EH (cell line): ENCODE data around the gene TSPAN18.
A peak's percentile ranks its signal among the peaks of the same experiment; 100 is the strongest.

Experiments used
- DNase-seq: peaks from one replicate; pipeline ENCODE4 v3.0.0-alpha.2; 2015; ENCODE audit warnings: low read depth

TSPAN18 gene

GRCh38 chr11:44759743-44760476 is 33.1 kb downstream of the TSPAN18 start:
- DNase-seq: no peak

- DNase-seq: no peak
Observed at GRCh38 chr11:44760477-44760872, 33.7 kb downstream of the TSPAN18 start.

GRCh38 chr11:44760917-44761550 is 34.3 kb downstream of the TSPAN18 start:
- peak; percentile 86 for DNase-seq

DNA sequence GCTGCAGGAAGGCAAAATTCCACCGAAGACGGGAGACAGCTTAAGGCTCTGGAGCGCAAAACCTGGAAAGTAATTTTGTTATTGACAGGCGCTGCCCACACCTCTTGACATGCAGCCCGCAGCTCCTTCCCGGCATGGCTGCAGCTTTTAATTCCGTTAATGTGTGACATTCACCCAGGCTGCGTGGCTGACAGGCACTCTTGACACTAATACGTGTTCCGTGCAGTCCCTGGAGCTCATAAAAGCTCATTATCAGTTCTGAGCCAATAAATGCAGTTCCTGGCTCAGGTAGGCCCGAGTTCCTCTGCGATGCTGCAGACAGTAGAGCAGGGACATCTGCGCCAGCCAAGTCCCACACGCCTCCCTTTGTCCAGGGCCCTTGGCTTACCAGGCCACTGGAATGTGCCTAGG is 34.8 kb downstream of the TSPAN18 start:
- no peak for DNase-seq

- peak; percentile 37 for DNase-seq
Observed at GRCh38 chr11:44763121-44763820, 36.5 kb downstream of the TSPAN18 start.

GRCh38 chr11:44764583-44764982 is 37.8 kb downstream of the TSPAN18 start:
- no peak for DNase-seq

GRCh38 chr11:44765026-44765595 is 38.3 kb downstream of the TSPAN18 start:
- no peak for DNase-seq

DNA sequence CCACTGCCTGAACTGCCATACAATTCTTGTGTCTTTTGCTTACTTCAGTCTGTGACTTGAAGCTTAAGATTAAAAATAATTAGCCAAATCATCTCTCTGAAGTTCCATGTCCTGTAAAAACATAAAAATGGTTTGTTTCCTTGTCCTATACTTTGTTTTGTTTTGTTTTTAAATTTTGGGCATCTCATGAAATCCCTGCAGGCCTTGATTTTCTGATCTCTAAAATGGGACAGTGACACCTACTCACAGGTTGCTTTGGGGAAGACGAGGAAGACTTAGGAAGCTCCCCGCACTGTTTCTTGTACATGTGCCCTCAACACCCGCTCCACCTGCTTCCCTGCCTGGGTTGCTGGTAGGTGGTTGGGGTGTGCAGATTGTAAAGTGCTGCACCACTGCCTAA is 38.9 kb downstream of the TSPAN18 start:
- no peak for DNase-seq

DNA sequence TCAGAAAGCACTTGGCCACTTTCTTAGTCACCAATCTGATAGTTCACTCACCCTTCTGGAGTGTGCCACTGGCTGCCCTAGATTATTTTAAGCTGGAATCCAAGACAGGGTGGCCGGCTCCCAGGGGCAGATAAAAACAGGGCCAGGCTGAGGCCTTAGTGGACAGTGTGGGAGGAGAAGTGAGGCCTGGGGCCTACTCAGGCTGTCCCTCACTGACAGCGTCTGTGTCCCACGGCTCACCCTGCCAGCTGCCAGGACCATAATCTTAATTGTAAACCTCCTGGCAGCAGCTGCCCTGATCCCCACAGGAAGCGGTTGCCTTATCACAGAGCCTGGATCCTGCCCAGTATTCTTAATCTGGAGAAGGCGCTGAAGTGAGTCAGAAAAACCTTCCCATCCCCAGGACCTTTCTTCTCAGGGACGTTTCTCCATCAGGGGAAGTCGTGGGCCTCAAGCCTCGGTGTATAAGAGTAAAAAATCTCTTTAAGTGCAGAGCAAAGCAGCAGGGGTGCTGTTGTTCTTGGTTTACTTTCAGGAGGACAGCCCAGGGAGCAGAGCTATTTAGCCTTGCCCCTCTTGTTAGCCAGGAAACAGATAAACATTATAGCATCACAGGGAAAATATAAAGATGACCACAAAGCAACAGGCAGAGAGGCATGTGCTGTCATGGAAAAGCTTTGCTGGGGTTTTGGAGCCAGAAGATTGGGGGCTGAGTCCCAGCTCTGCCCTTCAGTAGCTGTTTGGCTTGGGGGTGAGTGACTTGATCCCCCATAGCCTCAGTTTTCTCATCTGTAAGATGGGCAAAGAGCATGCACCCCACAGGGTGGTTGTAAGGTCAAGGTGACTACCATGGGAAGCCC is 39.6 kb downstream of the TSPAN18 start:
- DNase-seq: peak; percentile 90

DNA sequence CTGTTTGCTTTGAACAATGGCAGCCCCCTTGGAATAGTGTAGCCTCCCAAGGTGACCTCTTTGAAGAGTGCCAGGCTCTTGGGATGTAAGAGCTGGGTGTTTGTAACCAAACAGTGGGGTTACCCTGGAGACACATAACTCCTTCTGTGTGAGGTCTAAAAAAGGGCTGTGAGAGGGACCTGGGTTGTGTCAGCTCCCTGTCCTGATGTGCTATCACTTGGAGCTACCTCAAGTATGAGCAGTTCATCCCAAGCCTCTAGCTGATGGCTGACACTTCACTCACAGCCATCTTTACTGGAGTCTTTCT is 40.2 kb downstream of the TSPAN18 start:
- peak; percentile 57 for DNase-seq

- DNase-seq: peak; percentile 76
Observed at GRCh38 chr11:44767421-44767820, 40.7 kb downstream of the TSPAN18 start.

- DNase-seq: no peak
Observed at GRCh38 chr11:44770401-44770800, 43.6 kb downstream of the TSPAN18 start.

DNA sequence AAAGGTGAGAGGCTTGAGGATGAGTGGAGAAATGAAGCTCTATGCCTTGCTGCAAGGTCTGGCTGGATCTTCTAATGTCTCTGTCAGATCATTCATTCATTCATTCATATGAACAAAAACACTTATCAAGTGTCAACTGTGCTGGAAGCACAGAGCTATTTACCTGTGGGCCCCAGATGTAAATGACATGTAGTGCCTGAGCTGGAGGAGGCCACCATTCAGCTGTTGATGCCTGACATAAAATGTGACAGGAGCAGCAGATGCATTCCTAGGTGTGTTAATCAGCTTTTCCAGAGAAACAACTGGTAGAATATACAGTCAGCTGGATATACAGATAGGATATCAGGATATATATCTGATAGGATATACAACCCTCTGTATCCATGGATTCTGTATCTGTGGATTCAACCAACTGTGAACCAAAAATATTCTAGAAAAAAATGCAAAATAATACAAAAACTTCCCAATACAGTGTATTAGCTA is 44.5 kb downstream of the TSPAN18 start:
- DNase-seq: no peak

- DNase-seq: no peak
Observed at GRCh38 chr11:44771841-44772240, 45.1 kb downstream of the TSPAN18 start.

- no peak for DNase-seq
Observed at GRCh38 chr11:44773351-44773965, 46.7 kb downstream of the TSPAN18 start.

DNA sequence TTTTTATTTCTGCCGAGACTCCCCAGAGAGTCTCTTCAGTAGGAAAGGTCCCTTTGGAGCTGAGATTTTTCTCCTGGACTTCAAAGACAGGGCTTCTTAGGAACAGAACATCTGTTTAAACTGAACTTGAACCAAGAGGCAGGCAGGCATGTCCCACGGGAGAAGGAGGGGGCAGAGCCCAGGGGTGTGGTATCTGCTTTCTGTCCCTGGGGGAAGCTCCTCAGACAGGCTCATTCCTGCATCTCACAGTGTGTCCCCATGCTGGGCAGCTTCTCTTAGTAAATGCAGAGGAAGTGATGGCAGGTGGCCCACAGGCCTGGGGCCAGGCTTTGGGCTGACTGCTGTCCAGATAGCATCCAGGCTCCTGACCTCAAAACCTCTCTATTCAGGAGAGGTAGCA is 47.3 kb downstream of the TSPAN18 start:
- DNase-seq: no peak

GRCh38 chr11:44774731-44775130 is 48.0 kb downstream of the TSPAN18 start:
- no peak for DNase-seq

GRCh38 chr11:44775366-44775984 is 48.7 kb downstream of the TSPAN18 start:
- peak; percentile 42 for DNase-seq

GRCh38 chr11:44775985-44776446 is 49.3 kb downstream of the TSPAN18 start:
- no peak for DNase-seq

DNA sequence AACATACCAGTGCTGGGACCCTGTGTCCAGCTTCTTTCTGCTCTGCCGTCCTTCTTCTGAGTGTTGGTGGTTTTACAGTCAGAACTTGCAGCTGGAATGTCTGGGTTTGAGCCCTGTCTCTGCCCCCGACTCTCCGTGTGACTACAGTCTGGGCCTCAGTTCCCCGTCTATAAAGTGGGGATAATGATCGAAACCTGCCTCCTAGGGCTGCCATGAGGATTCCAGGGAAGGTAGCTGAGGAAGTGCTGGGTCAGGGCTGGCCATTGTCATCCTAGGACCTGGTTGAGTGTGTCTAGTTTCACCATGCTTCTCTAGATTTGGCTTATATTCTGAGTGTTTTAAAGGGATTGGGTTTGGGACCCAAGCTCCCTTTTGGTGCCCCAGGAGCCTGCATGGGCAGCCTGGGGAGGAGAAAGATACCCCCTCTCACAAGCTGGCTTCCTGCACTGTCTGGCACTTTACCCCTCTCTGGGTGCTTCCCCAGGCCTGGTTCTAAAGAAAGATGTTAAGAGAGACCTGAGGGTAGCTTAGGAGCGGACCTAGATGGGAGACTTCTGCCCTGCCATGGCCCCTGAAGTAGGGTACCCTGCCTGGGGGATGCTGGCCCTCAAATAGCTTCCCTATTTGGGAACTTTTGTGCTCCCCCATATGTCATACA is 49.9 kb downstream of the TSPAN18 start:
- no peak for DNase-seq
